GM12878 (cell line): ENCODE results near the gene MSGN1. TPM values are rescaled to one million over a fixed set of nuclear protein-coding genes. Genes with fewer than 3 reads are reported as not detected.

Experiments
- ATAC-seq: fragments of 200-7000 bp; cut with Tn5 transposase; 3 replicates; pipeline ENCODE4 v1.9.1; 2020; ENCODE audit warnings: mild to moderate bottlenecking, moderate library complexity
- BruUV-seq: library from RNA; stranded (reverse); fragments of 400-500 nt; replicated peaks from 2 replicates; lab custom pipeline; 2021; lab: Mats Ljungman, UMichigan
- CTCF ChIA-PET: fragments of 300-600 bp; sonication (Branson Sonifier 250); formaldehyde crosslinking; extraction: SDS; loops from one replicate; lab custom pipeline; 2021; ENCODE audit warnings: inconsistent platforms; lab: Yijun Ruan, JAX
- POLR2A ChIA-PET: fragments of 350-600 bp; formaldehyde crosslinking; extraction: SDS; loops from one replicate; lab custom pipeline; 2021; ENCODE audit warnings: inconsistent platforms; lab: Charles Lee
- RAD21 ChIA-PET: fragments of 300-600 bp; sonication (Branson Sonifier 250); formaldehyde crosslinking; loops from one replicate; lab custom pipeline; 2023; ENCODE audit warnings: antibody characterized with exemption; ENCODE audit not compliant: unreplicated experiment; lab: Charles Lee
- SMC1A ChIA-PET: fragments of 300-600 bp; sonication (Branson Sonifier 250); formaldehyde crosslinking; loops from one replicate; lab custom pipeline; 2023; ENCODE audit not compliant: unreplicated experiment, uncharacterized antibody; lab: Charles Lee
- DNase-seq: peaks from one replicate; pipeline ENCODE4 v3.0.0-alpha.2; 2011; ENCODE audit warnings: low read depth, low spot score
- FAIRE-seq: peaks from 3 replicates; lab custom pipeline; 2011; peaks lifted over from hg19 to GRCh38; lab: Jason Lieb, UNC
- H2AFZ ChIP-seq: 2 replicates; pipeline ENCODE4 v1.6.0; 2011; ENCODE audit warnings: low read depth, low read length, control low read depth; ENCODE audit not compliant: control insufficient read depth
- H3K27ac ChIP-seq: 2 replicates; pipeline ENCODE4 v1.5.1; 2011; ENCODE audit warnings: control low read depth; ENCODE audit not compliant: control insufficient read depth, insufficient read depth
- H3K27me3 ChIP-seq, 2 experiments: replicated peaks in 1 of 2; 2 replicates each; pipeline versions ENCODE4 v1.6.0 to v1.6.1; 2011; ENCODE audit warnings: low read length in 1 of 2; ENCODE audit not compliant: control insufficient read depth in 2 of 2, insufficient read depth in 2 of 2
- H3K36me3 ChIP-seq, 2 experiments: 2 replicates each; pipeline ENCODE4 v1.5.1; 2011; ENCODE audit warnings: low read length in 1 of 2; ENCODE audit not compliant: control insufficient read depth in 2 of 2, insufficient read depth in 2 of 2
- H3K4me1 ChIP-seq: 2 replicates; pipeline ENCODE4 v1.6.1; 2011; ENCODE audit warnings: mild to moderate bottlenecking, low read length, moderate library complexity, mixed read lengths; ENCODE audit not compliant: control insufficient read depth, insufficient read depth
- H3K4me2 ChIP-seq: 2 replicates; pipeline ENCODE4 v1.6.0; 2011; ENCODE audit warnings: control low read depth; ENCODE audit not compliant: control insufficient read depth, insufficient read depth
- H3K4me3 ChIP-seq: fragments of 200-600 bp; sonication (generic); 2 replicates; pipeline ENCODE4 v1.5.1; 2016
- H3K79me2 ChIP-seq: 2 replicates; pipeline ENCODE4 v1.6.0; 2011; ENCODE audit warnings: low read length; ENCODE audit not compliant: control insufficient read depth, insufficient read depth
- H3K9ac ChIP-seq: 2 replicates; pipeline ENCODE4 v1.8.0; 2011; ENCODE audit warnings: low read length, control low read depth, mixed read lengths; ENCODE audit not compliant: control insufficient read depth, insufficient read depth
- H3K9me3 ChIP-seq: replicated peaks from 3 replicates; pipeline ENCODE4 v1.5.1; 2011; ENCODE audit warnings: mild to moderate bottlenecking, low read length; ENCODE audit not compliant: control insufficient read depth, insufficient read depth
- H4K20me1 ChIP-seq: 2 replicates; pipeline ENCODE4 v1.6.0; 2011; ENCODE audit not compliant: control insufficient read depth, insufficient read depth
- FOS ChIP-seq: IDR thresholded peaks from 3 replicates; pipeline ENCODE4 v1.6.1; 2011; ENCODE audit warnings: borderline replicate concordance; ENCODE audit not compliant: insufficient read length; ENCODE audit errors: extremely low read depth
- FOXK2 ChIP-seq: fragments of 450-650 bp; IDR thresholded peaks from 2 replicates; pipeline ENCODE4 v1.6.1; 2017; ENCODE audit warnings: mild to moderate bottlenecking, moderate library complexity
- FOXM1 ChIP-seq: IDR thresholded peaks from 2 replicates; pipeline ENCODE4 v1.6.1; 2012; ENCODE audit warnings: low read depth, mild to moderate bottlenecking, inconsistent platforms, low read length, moderate library complexity
- HDGF ChIP-seq: fragments of 450-650 bp; IDR thresholded peaks from 2 replicates; pipeline ENCODE4 v1.6.1; 2016; ENCODE audit warnings: antibody characterized with exemption
- MAX ChIP-seq: IDR thresholded peaks from 2 replicates; pipeline ENCODE4 v1.6.1; 2012; ENCODE audit warnings: low read depth, low read length, improper control_type of control experiment
- MTA2 ChIP-seq: fragments of 450-650 bp; IDR thresholded peaks from 2 replicates; pipeline ENCODE4 v1.6.1; 2016; ENCODE audit warnings: low read depth, mild to moderate bottlenecking, moderate library complexity
- MXI1 ChIP-seq: fragments of 150-350 bp; IDR thresholded peaks from 2 replicates; pipeline ENCODE4 v1.6.1; 2011; ENCODE audit warnings: low read depth, mild to moderate bottlenecking, inconsistent platforms, low read length, improper control_type of control experiment
- NRF1 ChIP-seq: conservative IDR thresholded peaks from 2 replicates; pipeline ENCODE4 v1.6.1; 2011; ENCODE audit warnings: mild to moderate bottlenecking, low read depth, low read length, improper control_type of control experiment
- RAD51 ChIP-seq: fragments of 450-650 bp; IDR thresholded peaks from 2 replicates; pipeline ENCODE4 v1.6.1; 2016; ENCODE audit warnings: moderate library complexity, mild to moderate bottlenecking, inconsistent platforms
- RFX5 ChIP-seq: IDR thresholded peaks from 2 replicates; pipeline ENCODE4 v1.6.1; 2011; ENCODE audit warnings: low read depth, low read length, improper control_type of control experiment
- RUNX3 ChIP-seq: IDR thresholded peaks from 2 replicates; pipeline ENCODE4 v1.6.1; 2012; ENCODE audit warnings: low read length, inconsistent platforms
- SIN3A ChIP-seq: IDR thresholded peaks from 2 replicates; pipeline ENCODE4 v1.6.1; 2012; ENCODE audit warnings: low read depth, low read length, improper control_type of control experiment
- TCF12 ChIP-seq: IDR thresholded peaks from 2 replicates; pipeline ENCODE4 v1.6.1; 2011; ENCODE audit warnings: low read depth, mild to moderate bottlenecking, low read length
- ZBED1 ChIP-seq: IDR thresholded peaks from 2 replicates; pipeline ENCODE4 v1.6.1; 2016; ENCODE audit warnings: borderline replicate concordance
- ZBTB33 ChIP-seq: fragments of 450-650 bp; IDR thresholded peaks from 2 replicates; pipeline ENCODE4 v1.6.1; 2017; ENCODE audit warnings: mild to moderate bottlenecking
- WGBS: methylation state at CpG from one replicate; pipeline ENCODE4 v1.1.6; 2016; ENCODE audit warnings: low lambda C conversion rate; ENCODE audit not compliant: insufficient replicate concordance, insufficient coverage; ENCODE audit errors: missing lambda C conversion rate; 5-methylcytosine and 5-hydroxymethylcytosine counted together
- in situ Hi-C: fragments of 300-500 bp; cut with MboI; formaldehyde crosslinking; loops from 9 replicates; pipeline ENCODE4 v1.14.3; 2018; ENCODE audit warnings: mixed read lengths
- intact Hi-C: fragments of 100-400 bp; cut with micrococcal nuclease; formaldehyde crosslinking; loops from one replicate; pipeline ENCODE4 v1.14.2; 2022; ENCODE audit not compliant: unreplicated experiment
- polyA plus RNA-seq, 11 experiments: library from polyadenylated mRNA; depleted of rRNA in 4 of 11; unstranded in 6 of 11; stranded (reverse) in 5 of 11; fragments of >200 nt; fragmentation: Nextera tagmentation in 4 of 11; fragmentation: Illumina TruSeq in 1 of 11; extraction: Ambion mirVana in 4 of 11; extraction: Trizol in 1 of 11; gene quantifications; 1 replicate in 1 of 11; 2 replicates in 10 of 11; pipeline versions ENCODE4 v1.2.1 to v1.2.3, GENCODE V29; 2011 to 2016; ENCODE audit warnings: inconsistent platforms in 2 of 11, missing spikeins in 2 of 11, low read depth in 1 of 11
- total RNA-seq, 4 experiments: library from RNA; depleted of rRNA in 3 of 4; stranded (reverse); fragments of >200 nt in 3 of 4; fragmentation: Illumina TruSeq in 1 of 4; extraction: Trizol in 1 of 4; gene quantifications; 2 replicates each; pipeline versions ENCODE4 v1.2.1 to v1.2.3, GENCODE V29; 2013 to 2021
- TF ChIP-seq, protein P1 (sequence below): fragments of 450-650 bp; IDR thresholded peaks from 2 replicates; pipeline ENCODE4 v1.6.1; 2016; ENCODE audit warnings: mild to moderate bottlenecking
- TF ChIP-seq, protein P2 (sequence below): IDR thresholded peaks from 2 replicates; pipeline ENCODE4 v1.6.1; 2012; ENCODE audit warnings: low read length, inconsistent platforms

The MSGN1 gene
- total and polyA plus RNA-seq, 10 of the 15 experiments (the other 5 are each of a cell fraction or from before 2014, with no cell fraction given), result 0.27 TPM; not detected in 9

DNA sequence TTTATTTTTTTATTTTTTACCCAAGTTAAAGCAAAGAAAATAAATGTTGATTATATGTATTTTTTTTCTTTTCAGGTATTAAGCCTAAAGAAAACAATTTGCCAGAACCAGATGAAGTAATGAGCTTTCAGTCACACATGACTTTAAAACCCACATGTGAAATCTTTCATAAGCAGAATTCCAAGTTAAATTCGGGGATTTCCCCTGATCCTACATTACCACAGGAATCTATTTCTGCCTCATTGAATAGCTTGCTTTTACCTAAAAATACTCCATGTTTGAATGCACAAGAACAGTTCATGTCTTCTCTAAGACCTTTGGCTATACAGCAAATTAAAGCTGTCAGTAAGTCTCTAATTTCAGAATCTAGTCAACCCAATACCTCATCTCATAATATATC lies 35.7 kb upstream of the MSGN1 start:
- Histone ChIP-seq H3K36me3 (peaks cover 0 to 7% of the 10 kb centered on the region in 2 experiments; a peak in 3 of 4 replicates), H4K20me1 (no peaks in the 10 kb centered on the region), H3K9me3 (no peaks in the 10 kb centered on the region), H3K27me3 (no peaks in the 10 kb centered on the region), H3K27ac (no peak overlapping the region), H3K79me2 (no peaks in the 10 kb centered on the region), H3K4me1 (no peaks in the 10 kb centered on the region), H3K9ac (no peak overlapping the region), H3K4me3 (no peak overlapping the region), H2AFZ (no peak overlapping the region), H3K4me2 (no peak overlapping the region)
- ChIA-PET CTCF (interaction anchor here (0.8 to 1.9 kb wide), 8 partner anchors 11 to 110 kb away, joined by 3 to 8 read pairs (median 4); no protein-coding TSS in a partner anchor), RAD21 (interaction anchor here (1.4 to 1.7 kb wide), 2 partner anchors 34 to 49 kb away, joined by 3 to 4 read pairs; no protein-coding TSS in a partner anchor), POLR2A (interaction anchor here (1.4 kb wide), 2 partner anchors 13 to 19 kb away, joined by 4 read pairs; no protein-coding TSS in a partner anchor), SMC1A (interaction anchor here (0.8 to 4.5 kb wide), 11 partner anchors 8 to 61 kb away, joined by 3 to 21 read pairs (median 4); no protein-coding TSS in a partner anchor)
- in situ Hi-C loops, result no loop called here
- BruUV-seq, result no TSS peak
- DNase-seq (no peak), FAIRE-seq (no peak), ATAC-seq (no peak)
- WGBS, result 84% methylated on average over 1 of the region's 1 CpG
- intact Hi-C loops, result no loop called here
- TF ChIP-seq MAX, result no peak
- TF ChIP-seq RUNX3, result no peak
- no peak for TF ChIP-seq NRF1
- no peak for TF ChIP-seq FOXM1
- TF ChIP-seq HDGF, result no peak
- TF ChIP-seq FOS, result no peak
- no peak for TF ChIP-seq ZBED1
- TF ChIP-seq, protein P1, sequence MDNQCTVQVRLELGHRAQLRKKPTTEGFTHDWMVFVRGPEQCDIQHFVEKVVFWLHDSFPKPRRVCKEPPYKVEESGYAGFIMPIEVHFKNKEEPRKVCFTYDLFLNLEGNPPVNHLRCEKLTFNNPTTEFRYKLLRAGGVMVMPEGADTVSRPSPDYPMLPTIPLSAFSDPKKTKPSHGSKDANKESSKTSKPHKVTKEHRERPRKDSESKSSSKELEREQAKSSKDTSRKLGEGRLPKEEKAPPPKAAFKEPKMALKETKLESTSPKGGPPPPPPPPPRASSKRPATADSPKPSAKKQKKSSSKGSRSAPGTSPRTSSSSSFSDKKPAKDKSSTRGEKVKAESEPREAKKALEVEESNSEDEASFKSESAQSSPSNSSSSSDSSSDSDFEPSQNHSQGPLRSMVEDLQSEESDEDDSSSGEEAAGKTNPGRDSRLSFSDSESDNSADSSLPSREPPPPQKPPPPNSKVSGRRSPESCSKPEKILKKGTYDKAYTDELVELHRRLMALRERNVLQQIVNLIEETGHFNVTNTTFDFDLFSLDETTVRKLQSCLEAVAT, result no peak
- TF ChIP-seq MTA2, result no peak
- no peak for TF ChIP-seq SIN3A
- TF ChIP-seq RAD51, result no peak
- TF ChIP-seq, protein P2, sequence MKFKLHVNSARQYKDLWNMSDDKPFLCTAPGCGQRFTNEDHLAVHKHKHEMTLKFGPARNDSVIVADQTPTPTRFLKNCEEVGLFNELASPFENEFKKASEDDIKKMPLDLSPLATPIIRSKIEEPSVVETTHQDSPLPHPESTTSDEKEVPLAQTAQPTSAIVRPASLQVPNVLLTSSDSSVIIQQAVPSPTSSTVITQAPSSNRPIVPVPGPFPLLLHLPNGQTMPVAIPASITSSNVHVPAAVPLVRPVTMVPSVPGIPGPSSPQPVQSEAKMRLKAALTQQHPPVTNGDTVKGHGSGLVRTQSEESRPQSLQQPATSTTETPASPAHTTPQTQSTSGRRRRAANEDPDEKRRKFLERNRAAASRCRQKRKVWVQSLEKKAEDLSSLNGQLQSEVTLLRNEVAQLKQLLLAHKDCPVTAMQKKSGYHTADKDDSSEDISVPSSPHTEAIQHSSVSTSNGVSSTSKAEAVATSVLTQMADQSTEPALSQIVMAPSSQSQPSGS, result no peak
- no peak for TF ChIP-seq MXI1
- TF ChIP-seq RFX5, result no peak
- TF ChIP-seq ZBTB33, result no peak
- TF ChIP-seq TCF12, result no peak
- TF ChIP-seq FOXK2, result no peak
